Measurements from ENCODE around the gene INPP5A.

The INPP5A gene, protein sequence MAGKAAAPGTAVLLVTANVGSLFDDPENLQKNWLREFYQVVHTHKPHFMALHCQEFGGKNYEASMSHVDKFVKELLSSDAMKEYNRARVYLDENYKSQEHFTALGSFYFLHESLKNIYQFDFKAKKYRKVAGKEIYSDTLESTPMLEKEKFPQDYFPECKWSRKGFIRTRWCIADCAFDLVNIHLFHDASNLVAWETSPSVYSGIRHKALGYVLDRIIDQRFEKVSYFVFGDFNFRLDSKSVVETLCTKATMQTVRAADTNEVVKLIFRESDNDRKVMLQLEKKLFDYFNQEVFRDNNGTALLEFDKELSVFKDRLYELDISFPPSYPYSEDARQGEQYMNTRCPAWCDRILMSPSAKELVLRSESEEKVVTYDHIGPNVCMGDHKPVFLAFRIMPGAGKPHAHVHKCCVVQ

DNA sequence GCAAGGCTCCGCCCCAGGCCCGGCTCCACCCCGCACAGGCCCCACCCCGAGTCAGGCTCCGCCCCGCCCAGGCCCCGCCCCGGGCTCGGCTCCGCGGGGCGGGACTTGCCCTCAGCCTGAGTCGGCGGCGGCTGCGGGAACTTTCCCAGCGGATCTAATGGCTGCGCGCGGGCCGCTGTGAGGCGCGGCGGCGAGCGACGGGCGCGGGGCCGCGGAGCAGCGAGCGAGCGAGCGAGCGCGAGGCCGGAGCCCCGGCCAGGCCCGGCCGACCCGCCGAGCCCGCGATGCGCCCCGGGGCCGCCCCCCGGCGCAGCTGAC lies at the start of gene INPP5A:
INPP5A (plus strand) TSS at position 104 of the 318 bp plus-strand sequence. CDS start 310 bp downstream, outside the sequence.
- TF ChIP-seq CREB1 (IDR thresholded peaks at IDR 0.05; ENCODE audit: low read depth) (no peak), EGR1 (IDR thresholded peaks at IDR 0.05) (no peak), YY1 (IDR thresholded peaks at IDR 0.05; ENCODE audit: low read depth) (peak; percentile 87), TAF1 (IDR thresholded peaks at IDR 0.05; ENCODE audit: low read depth) (peak; percentile 50; the same call in 1 of the 2 replicates)

DNA sequence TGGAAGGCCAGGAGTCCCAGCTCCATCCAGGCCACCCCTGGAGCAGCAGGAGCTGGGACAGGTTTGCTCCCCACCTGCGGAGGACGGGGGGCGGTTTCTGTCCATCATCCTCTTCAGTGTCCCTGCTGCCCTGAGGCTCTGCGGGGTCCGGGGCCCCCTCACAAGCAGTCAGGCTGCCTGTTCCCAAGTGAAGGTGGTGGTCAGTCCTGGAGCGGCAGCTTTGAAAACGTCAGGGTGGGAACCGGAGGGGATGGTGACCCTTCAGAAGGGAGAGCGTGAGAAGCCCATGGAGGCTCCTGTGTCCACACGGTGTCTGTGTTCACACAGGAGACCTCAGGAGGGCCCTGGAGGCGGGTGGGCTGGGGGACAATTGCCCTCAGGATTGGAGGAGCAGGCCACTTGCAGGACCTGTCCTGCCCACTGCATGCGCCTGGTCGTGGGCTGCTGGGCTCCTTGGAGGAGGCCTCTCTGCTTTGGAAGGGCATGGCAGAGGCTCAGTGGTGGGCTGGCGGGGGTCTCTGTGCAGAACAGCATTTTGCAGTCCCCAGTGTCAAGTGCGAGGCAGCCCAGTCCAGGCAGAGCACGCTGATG lies 49.3 kb upstream of the INPP5A start:
- no peak for TF ChIP-seq TAF1 (IDR thresholded peaks at IDR 0.05; ENCODE audit: low read depth)
- TF ChIP-seq FOXM1 (IDR thresholded peaks at IDR 0.05; ENCODE audit: borderline replicate concordance, low read depth), result no peak
- no peak for TF ChIP-seq TCF12 (IDR thresholded peaks at IDR 0.05; ENCODE audit: low read depth)
- no peak for TF ChIP-seq EP300 (IDR thresholded peaks at IDR 0.05; ENCODE audit: borderline replicate concordance)
- TF ChIP-seq, protein P1, sequence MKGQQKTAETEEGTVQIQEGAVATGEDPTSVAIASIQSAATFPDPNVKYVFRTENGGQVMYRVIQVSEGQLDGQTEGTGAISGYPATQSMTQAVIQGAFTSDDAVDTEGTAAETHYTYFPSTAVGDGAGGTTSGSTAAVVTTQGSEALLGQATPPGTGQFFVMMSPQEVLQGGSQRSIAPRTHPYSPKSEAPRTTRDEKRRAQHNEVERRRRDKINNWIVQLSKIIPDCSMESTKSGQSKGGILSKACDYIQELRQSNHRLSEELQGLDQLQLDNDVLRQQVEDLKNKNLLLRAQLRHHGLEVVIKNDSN (IDR thresholded peaks at IDR 0.05), result no peak
- TF ChIP-seq CREB1 (IDR thresholded peaks at IDR 0.05; ENCODE audit: low read depth), result no peak
- TF ChIP-seq YY1 (IDR thresholded peaks at IDR 0.05; ENCODE audit: low read depth), result no peak
- TF ChIP-seq RAD21 (IDR thresholded peaks at IDR 0.05; ENCODE audit: low read depth), result no peak
- TF ChIP-seq NFIC (IDR thresholded peaks at IDR 0.05), result no peak
- TF ChIP-seq, protein P2, sequence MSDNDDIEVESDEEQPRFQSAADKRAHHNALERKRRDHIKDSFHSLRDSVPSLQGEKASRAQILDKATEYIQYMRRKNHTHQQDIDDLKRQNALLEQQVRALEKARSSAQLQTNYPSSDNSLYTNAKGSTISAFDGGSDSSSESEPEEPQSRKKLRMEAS (IDR thresholded peaks at IDR 0.05), result no peak
- TF ChIP-seq, protein P3, sequence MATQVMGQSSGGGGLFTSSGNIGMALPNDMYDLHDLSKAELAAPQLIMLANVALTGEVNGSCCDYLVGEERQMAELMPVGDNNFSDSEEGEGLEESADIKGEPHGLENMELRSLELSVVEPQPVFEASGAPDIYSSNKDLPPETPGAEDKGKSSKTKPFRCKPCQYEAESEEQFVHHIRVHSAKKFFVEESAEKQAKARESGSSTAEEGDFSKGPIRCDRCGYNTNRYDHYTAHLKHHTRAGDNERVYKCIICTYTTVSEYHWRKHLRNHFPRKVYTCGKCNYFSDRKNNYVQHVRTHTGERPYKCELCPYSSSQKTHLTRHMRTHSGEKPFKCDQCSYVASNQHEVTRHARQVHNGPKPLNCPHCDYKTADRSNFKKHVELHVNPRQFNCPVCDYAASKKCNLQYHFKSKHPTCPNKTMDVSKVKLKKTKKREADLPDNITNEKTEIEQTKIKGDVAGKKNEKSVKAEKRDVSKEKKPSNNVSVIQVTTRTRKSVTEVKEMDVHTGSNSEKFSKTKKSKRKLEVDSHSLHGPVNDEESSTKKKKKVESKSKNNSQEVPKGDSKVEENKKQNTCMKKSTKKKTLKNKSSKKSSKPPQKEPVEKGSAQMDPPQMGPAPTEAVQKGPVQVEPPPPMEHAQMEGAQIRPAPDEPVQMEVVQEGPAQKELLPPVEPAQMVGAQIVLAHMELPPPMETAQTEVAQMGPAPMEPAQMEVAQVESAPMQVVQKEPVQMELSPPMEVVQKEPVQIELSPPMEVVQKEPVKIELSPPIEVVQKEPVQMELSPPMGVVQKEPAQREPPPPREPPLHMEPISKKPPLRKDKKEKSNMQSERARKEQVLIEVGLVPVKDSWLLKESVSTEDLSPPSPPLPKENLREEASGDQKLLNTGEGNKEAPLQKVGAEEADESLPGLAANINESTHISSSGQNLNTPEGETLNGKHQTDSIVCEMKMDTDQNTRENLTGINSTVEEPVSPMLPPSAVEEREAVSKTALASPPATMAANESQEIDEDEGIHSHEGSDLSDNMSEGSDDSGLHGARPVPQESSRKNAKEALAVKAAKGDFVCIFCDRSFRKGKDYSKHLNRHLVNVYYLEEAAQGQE (IDR thresholded peaks at IDR 0.05; ENCODE audit: low read depth), result no peak
- TF ChIP-seq TEAD4 (IDR thresholded peaks at IDR 0.05), result no peak
- no peak for TF ChIP-seq CEBPB (IDR thresholded peaks at IDR 0.05)
- no peak for TF ChIP-seq ZBTB7A (IDR thresholded peaks at IDR 0.05; ENCODE audit: low read depth)
- no peak for TF ChIP-seq EGR1 (IDR thresholded peaks at IDR 0.05)

DNA sequence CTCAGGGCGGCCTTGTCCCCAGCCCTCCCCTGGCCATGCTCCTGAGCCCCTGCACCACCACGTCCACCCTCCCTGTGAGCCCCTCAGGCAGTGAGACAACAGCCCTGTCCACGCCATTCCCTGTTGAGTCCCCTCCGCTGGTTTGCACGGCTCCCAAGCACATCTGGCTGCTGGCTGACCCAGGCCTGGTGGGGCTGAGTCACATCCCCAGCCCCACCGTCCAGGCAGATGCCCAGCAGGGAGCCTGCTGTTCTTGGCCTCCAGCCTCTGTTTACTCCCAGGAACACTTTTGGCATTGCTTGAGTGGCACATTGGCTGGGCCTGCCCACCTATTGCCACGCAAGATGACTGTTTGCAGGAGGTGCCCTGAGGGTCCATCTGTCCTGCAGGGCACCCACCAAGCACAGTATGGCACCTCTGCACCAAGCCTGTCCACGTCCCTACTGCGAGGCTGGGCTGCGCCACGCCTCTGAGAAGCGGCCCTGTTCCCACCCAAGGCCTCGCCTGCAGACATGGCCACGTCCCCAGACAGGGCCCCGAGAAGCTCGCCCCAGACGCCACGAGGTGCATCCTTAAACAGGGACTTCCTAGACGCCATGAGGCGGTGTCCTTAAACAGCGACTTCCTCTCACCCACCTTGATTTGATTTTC lies 48.4 kb upstream of the INPP5A start:
- TF ChIP-seq CEBPB (IDR thresholded peaks at IDR 0.05) (no peak), FOXM1 (IDR thresholded peaks at IDR 0.05; ENCODE audit: borderline replicate concordance, low read depth) (no peak), ZBTB7A (IDR thresholded peaks at IDR 0.05; ENCODE audit: low read depth) (no peak)

DNA sequence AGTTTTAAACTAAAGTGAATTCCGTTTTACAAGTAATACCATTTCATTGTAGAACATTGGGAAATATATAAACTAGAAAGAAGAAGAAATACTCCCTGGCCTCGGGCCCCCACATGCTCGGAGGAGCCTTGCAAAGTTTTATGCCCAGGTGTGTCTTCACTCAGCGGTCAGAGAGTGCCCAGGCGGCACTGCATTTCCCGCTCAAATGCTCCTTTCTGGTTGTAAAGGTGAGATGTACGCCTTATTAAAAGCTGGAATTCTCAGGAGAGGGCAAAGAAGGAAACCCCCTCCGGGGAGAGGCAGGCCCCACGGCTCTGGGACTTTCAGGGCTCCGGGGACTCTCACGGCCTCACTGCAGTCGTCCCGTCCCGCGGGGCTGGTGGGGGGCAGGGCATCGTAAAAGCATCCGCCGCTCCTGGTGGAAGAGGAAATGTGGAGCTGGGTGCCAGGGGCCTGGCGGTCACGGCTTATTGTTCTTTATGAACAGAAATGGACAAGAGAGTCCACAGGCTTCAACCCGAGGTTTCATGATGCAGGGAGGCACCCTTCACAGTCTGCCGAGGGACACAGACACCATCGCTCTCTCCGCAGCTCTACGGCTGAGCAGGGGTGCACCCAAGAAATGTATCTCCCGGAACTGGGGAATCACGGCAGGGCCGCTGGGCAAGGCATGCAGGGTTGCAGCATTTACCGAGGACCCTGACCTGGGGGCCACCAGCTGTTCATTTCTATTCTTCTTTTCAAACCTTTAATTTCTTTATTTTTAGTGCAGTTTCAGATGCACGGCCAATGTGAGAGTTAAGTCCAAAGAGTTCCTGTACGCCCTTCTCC lies 47.7 kb upstream of the INPP5A start:
- TF ChIP-seq, protein P2 (IDR thresholded peaks at IDR 0.05), result 0 out of 2 replicates have a peak, but pooled peaks have one; percentile 14
- TF ChIP-seq NFIC (IDR thresholded peaks at IDR 0.05) (no peak), FOXM1 (IDR thresholded peaks at IDR 0.05; ENCODE audit: borderline replicate concordance, low read depth) (no peak)

DNA sequence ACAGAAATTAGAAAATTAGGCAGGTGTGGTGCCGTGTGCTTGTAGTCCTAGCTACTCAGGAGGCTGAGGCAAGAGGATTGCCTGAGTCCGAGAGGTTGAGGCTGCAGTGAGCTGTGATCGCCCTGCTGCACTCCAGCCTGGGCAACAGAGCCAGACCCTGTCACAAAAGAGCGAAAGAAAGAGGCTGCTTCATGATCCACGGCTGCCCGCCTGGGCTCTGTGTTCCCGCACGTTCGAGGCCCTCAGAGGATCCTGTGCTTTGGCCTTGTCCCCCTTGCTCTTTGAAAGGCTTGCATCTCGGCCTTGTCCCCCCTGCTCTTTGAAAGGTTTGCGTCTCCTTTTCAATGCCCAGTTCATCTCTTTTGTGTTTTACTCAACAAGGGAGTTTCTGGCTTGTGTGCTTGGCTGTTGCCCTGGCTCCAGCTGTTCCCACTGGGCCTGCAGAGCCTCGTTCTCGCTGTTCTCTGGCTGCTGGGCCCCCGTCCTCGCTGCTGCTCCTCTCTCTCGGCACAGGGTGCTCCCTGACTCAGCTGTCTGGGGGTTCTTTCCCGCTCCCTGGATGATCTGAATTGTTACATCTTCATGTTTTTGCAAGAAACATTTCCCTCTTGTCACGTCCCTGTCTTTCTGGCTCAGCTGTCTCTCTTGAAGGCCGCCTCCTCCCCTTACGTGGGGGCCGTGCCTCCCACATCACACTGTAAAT lies 45.1 kb upstream of the INPP5A start:
- no peak for TF ChIP-seq CREB1 (IDR thresholded peaks at IDR 0.05; ENCODE audit: low read depth)
- no peak for TF ChIP-seq TEAD4 (IDR thresholded peaks at IDR 0.05)

DNA sequence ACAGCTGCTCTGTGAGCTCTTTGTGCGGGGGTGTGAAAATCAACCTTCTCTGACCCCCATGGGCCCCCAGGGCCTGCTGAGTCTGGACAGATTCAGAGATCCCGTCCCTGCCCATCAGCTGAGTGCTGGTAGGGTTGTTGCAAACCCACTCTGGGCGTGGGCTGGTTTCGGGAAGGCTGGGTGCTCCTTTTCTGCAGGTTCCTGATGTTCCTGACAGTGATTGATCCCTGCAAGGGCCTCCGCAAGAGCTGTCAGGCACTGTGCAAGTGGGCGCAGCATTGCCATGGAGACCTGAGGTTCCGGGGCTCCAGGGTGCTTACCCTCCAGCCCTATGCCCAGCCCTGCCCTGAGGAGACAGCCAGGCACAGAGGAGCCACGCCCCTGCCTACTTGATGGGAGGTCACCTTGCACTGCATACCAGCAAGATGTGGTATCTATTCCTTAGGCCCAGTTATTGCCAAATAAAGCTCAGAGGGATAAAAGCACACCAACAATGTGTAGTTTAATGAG lies 44.3 kb upstream of the INPP5A start:
- TF ChIP-seq NFIC (IDR thresholded peaks at IDR 0.05) (no peak), RAD21 (IDR thresholded peaks at IDR 0.05; ENCODE audit: low read depth) (no peak), TEAD4 (IDR thresholded peaks at IDR 0.05) (no peak), TAF1 (IDR thresholded peaks at IDR 0.05; ENCODE audit: low read depth) (no peak), CEBPB (IDR thresholded peaks at IDR 0.05) (no peak), FOXM1 (IDR thresholded peaks at IDR 0.05; ENCODE audit: borderline replicate concordance, low read depth) (no peak), EP300 (IDR thresholded peaks at IDR 0.05; ENCODE audit: borderline replicate concordance) (no peak), YY1 (IDR thresholded peaks at IDR 0.05; ENCODE audit: low read depth) (no peak), ZBTB7A (IDR thresholded peaks at IDR 0.05; ENCODE audit: low read depth) (no peak), EGR1 (IDR thresholded peaks at IDR 0.05) (no peak)
- TF ChIP-seq, protein P2 (IDR thresholded peaks at IDR 0.05), result no peak
- TF ChIP-seq, protein P1 (IDR thresholded peaks at IDR 0.05), result no peak
- TF ChIP-seq, protein P3 (IDR thresholded peaks at IDR 0.05; ENCODE audit: low read depth), result no peak
